Stomach (tissue), 4 donors: ENCODE measurements around the gene B3GAT2.

Experiments
- CTCF ChIP-seq, 7 experiments: fragments of 450-650 bp in 4 of 7; fragments of 200-600 bp in 3 of 7; sonication (generic) in 3 of 7; IDR thresholded peaks; one replicate each; pipeline ENCODE4 v1.5.1; 2016 to 2019; ENCODE audit warnings: antibody characterized with exemption in 7 of 7, control low read depth in 2 of 7, mild to moderate bottlenecking in 1 of 7
- POLR2A ChIP-seq, 4 donors: fragments of 450-650 bp; IDR thresholded peaks; one replicate each; pipeline ENCODE4 v1.6.1; 2016; ENCODE audit warnings: antibody characterized with exemption in 4 of 4, control low read depth in 2 of 4, mild to moderate bottlenecking in 1 of 4, moderate library complexity in 1 of 4

GRCh38 chr6:70985156-70985555, 28.3 kb upstream of the B3GAT2 start:
- TF ChIP-seq CTCF (IDR thresholded peaks at IDR 0.05) (no peak), POLR2A (IDR thresholded peaks at IDR 0.05) (no peak)
